Measurements from ENCODE around the gene XXYLT1. TPM values are rescaled to one million over a fixed set of nuclear protein-coding genes. Genes with fewer than 3 reads are reported as not detected.

XXYLT1 gene
- total and polyA plus RNA-seq, 2 of the 8 experiments (the other 6 are each of a cell fraction or from before 2014, with no cell fraction given), result 18.9 to 23.8 TPM

GRCh38 chr3:195020185-195020584, 250.8 kb downstream of the XXYLT1 start:
- H3K9me3 ChIP-seq (ENCODE audit: insufficient read depth in 2 of 2, low read depth in 1 of 2, low read length in 1 of 2), result peaks cover 0 to 3% of the 10 kb centered on the region in 2 experiments; a peak in 1 of 4 replicates
- no peak overlapping the region for H3K9ac ChIP-seq (replicated peaks in 1 of 4; ENCODE audit: extremely low read depth in 1 of 4, low read depth in 3 of 4, low read length in 3 of 4)
- H3K14ac ChIP-seq (ENCODE audit: insufficient read length), result no peak overlapping the region
- H3K18ac ChIP-seq (ENCODE audit: extremely low read depth, low read length), result no peak overlapping the region
- no peak overlapping the region for H3K4me3 ChIP-seq (ENCODE audit: extremely low read depth in 1 of 4, insufficient read depth in 2 of 4, low read depth in 3 of 4, low read length in 4 of 4)
- H4K91ac ChIP-seq (replicated peaks; ENCODE audit: insufficient read length, low read length), result no peak overlapping the region
- no peak overlapping the region for H4K5ac ChIP-seq (ENCODE audit: insufficient read length, low read depth, low read length)
- ChIA-PET POLR2A (ENCODE audit: partially characterized antibody) (no interaction called here), CTCF (ENCODE audit: partially characterized antibody) (interaction anchor here (1.0 to 5.7 kb wide), 10 partner anchors 13 to 349 kb away, joined by 3 to 33 read pairs (median 4); no protein-coding TSS in a partner anchor)
- H3K56ac ChIP-seq (replicated peaks; ENCODE audit: insufficient read length, low read depth, low read length), result no peak overlapping the region
- no peaks in the 10 kb centered on the region for H3K79me2 ChIP-seq (ENCODE audit: control insufficient read depth in 1 of 2, insufficient read depth in 2 of 2, low read length in 2 of 2)
- no peak overlapping the region for H3K27ac ChIP-seq (ENCODE audit: low read depth, low read length)
- H3K4ac ChIP-seq (replicated peaks; ENCODE audit: insufficient read length, low read depth, low read length), result no peak overlapping the region
- no peak overlapping the region for H2AFZ ChIP-seq (ENCODE audit: low read length)
- no peaks in the 10 kb centered on the region for H3K36me3 ChIP-seq (ENCODE audit: control insufficient read depth in 2 of 4, insufficient read depth in 4 of 4, low read length in 3 of 4)
- no peak overlapping the region for H2BK15ac ChIP-seq (ENCODE audit: low read length)
- no peak overlapping the region for H2BK120ac ChIP-seq (replicated peaks; ENCODE audit: low read depth, low read length)
- FAIRE-seq (no peak), DNase-seq (ENCODE audit: low read depth in 1 of 2, low spot score in 2 of 2) (no peak)
- H4K20me1 ChIP-seq (replicated peaks in 1 of 2; ENCODE audit: control insufficient read depth in 1 of 2, insufficient read depth in 2 of 2, low read length in 2 of 2), result no peaks in the 10 kb centered on the region
- H2BK5ac ChIP-seq (ENCODE audit: low read depth, low read length), result no peak overlapping the region
- no peaks in the 10 kb centered on the region; a peak in 1 of 7 replicates for H3K27me3 ChIP-seq (replicated peaks in 1 of 4; ENCODE audit: control insufficient read depth in 3 of 4, extremely low read depth in 1 of 4, insufficient read depth in 3 of 4, low read length in 3 of 4)
- H3K4me2 ChIP-seq (ENCODE audit: insufficient read depth in 1 of 2, low read depth in 2 of 2, low read length in 2 of 2), result no peak overlapping the region
- no peaks in the 10 kb centered on the region for H3K79me1 ChIP-seq (ENCODE audit: low read depth, low read length)
- no peak overlapping the region for H2BK20ac ChIP-seq (ENCODE audit: low read length)
- no peak overlapping the region for H3K23ac ChIP-seq (ENCODE audit: insufficient read length)
- WGBS, 2 experiments (ENCODE audit: extremely low coverage in 1 of 2, insufficient coverage in 1 of 2, insufficient read length in 1 of 2, insufficient replicate concordance in 2 of 2, low coverage in 1 of 2, low lambda C conversion rate in 2 of 2, missing lambda C conversion rate in 1 of 2), result 81% methylated on average over 4 of the region's 4 CpGs; no CpG with 5 or more reads in 1 of the 2 experiments
- no peak overlapping the region for H4K8ac ChIP-seq (ENCODE audit: extremely low read depth, insufficient read depth, low read length)
- H3K4me1 ChIP-seq (replicated peaks in 1 of 4; ENCODE audit: control insufficient read depth in 3 of 4, insufficient read depth in 4 of 4, low read length in 3 of 4), result no peaks in the 10 kb centered on the region
- H2AK5ac ChIP-seq (ENCODE audit: low read depth, low read length), result no peak overlapping the region
- H3K23me2 ChIP-seq (ENCODE audit: low read depth, low read length), result no peaks in the 10 kb centered on the region
- H2BK12ac ChIP-seq (ENCODE audit: low read depth, low read length), result no peak overlapping the region
- no peak for TF ChIP-seq BACH1 (IDR thresholded peaks at IDR 0.05; ENCODE audit: low read length)
- TF ChIP-seq SUZ12 (IDR thresholded peaks at IDR 0.05; ENCODE audit: low read length), result no peak
- TF ChIP-seq RNF2 (IDR thresholded peaks at IDR 0.05; ENCODE audit: borderline replicate concordance, low read depth, low read length, missing control alignments, poor library complexity, severe bottlenecking), result no peak
- no peak for TF ChIP-seq KDM5A (IDR thresholded peaks at IDR 0.05; ENCODE audit: low read length)
- TF ChIP-seq SP4 (IDR thresholded peaks at IDR 0.05; ENCODE audit: low read length), result no peak
- no peak for TF ChIP-seq CHD1 (IDR thresholded peaks at IDR 0.05; ENCODE audit: low read depth, low read length)
- TF ChIP-seq CTBP2 (IDR thresholded peaks at IDR 0.05; ENCODE audit: borderline replicate concordance, insufficient read depth, insufficient read length, low read length), result no peak
- TF ChIP-seq EZH2 (IDR thresholded peaks at IDR 0.05; ENCODE audit: low read depth, low read length, severe bottlenecking), result no peak
- no peak for TF ChIP-seq TEAD4 (IDR thresholded peaks at IDR 0.05; ENCODE audit: low read depth, low read length)
- no peak for TF ChIP-seq RBBP5 (IDR thresholded peaks at IDR 0.05; ENCODE audit: borderline replicate concordance, low read depth, low read length)
- TF ChIP-seq RAD21 (IDR thresholded peaks at IDR 0.05 in 1 of 2, conservative IDR thresholded peaks at IDR 0.05 in 1 of 2; ENCODE audit: low read depth in 2 of 2, low read length in 2 of 2), result no peak
- TF ChIP-seq RXRA (IDR thresholded peaks at IDR 0.05; ENCODE audit: insufficient read depth, low read depth, low read length), result no peak
- TF ChIP-seq NRF1 (IDR thresholded peaks at IDR 0.05; ENCODE audit: low read depth, low read length), result no peak
- no peak for TF ChIP-seq SP2 (IDR thresholded peaks at IDR 0.05; ENCODE audit: low read length)
